ENCODE data around the gene MUC12. TPM values are rescaled to one million over a fixed set of nuclear protein-coding genes. Genes with fewer than 3 reads are reported as not detected.

Gene MUC12
- total and polyA plus RNA-seq, 12 donors = 0.49 TPM; not detected in 11

DNA sequence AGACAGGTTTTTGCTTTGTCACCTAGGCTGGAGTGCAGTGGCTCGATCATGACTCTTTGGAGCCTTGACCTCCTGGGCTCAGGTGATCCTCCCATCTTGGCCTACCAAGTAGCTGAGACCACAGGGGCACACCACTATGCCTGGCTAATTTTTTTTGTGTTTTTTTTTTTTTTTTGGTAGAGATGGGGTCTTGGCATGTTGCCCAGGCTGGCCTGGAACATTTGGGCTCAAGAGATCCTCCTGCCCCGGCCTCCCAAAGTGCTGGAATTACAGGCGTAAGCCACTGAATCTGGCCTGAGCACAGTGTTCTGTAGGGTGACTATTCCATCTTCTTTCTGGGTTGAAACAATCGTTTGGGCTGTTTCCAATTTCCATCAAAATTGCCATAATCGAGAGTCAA, 21.6 kb upstream of the MUC12 start:
- ATAC-seq (no peak), DNase-seq (no peak)
- 70 to 77% methylated on average over 5 of the region's 5 CpGs for WGBS, 2 donors
- TF ChIP-seq, protein P1, sequence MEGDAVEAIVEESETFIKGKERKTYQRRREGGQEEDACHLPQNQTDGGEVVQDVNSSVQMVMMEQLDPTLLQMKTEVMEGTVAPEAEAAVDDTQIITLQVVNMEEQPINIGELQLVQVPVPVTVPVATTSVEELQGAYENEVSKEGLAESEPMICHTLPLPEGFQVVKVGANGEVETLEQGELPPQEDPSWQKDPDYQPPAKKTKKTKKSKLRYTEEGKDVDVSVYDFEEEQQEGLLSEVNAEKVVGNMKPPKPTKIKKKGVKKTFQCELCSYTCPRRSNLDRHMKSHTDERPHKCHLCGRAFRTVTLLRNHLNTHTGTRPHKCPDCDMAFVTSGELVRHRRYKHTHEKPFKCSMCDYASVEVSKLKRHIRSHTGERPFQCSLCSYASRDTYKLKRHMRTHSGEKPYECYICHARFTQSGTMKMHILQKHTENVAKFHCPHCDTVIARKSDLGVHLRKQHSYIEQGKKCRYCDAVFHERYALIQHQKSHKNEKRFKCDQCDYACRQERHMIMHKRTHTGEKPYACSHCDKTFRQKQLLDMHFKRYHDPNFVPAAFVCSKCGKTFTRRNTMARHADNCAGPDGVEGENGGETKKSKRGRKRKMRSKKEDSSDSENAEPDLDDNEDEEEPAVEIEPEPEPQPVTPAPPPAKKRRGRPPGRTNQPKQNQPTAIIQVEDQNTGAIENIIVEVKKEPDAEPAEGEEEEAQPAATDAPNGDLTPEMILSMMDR (IDR thresholded peaks at IDR 0.05) = no peak
- no peaks in the 10 kb centered on the region for H3K4me1 ChIP-seq
- H3K4me3 ChIP-seq = no peak overlapping the region
- intact Hi-C loops (cut with DNase I) = no loop called here
- peaks cover 0 to 5% (median 0%) of the 10 kb centered on the region in 11 donors for H3K9me3 ChIP-seq
- peaks cover 0 to 85% (median 59%) of the 10 kb centered on the region in 7 donors for H3K27me3 ChIP-seq
- no peaks in the 10 kb centered on the region for H3K36me3 ChIP-seq
- peak overlapping the region in 2 of 10 donors; percentile 7 to 39 for H3K27ac ChIP-seq

DNA sequence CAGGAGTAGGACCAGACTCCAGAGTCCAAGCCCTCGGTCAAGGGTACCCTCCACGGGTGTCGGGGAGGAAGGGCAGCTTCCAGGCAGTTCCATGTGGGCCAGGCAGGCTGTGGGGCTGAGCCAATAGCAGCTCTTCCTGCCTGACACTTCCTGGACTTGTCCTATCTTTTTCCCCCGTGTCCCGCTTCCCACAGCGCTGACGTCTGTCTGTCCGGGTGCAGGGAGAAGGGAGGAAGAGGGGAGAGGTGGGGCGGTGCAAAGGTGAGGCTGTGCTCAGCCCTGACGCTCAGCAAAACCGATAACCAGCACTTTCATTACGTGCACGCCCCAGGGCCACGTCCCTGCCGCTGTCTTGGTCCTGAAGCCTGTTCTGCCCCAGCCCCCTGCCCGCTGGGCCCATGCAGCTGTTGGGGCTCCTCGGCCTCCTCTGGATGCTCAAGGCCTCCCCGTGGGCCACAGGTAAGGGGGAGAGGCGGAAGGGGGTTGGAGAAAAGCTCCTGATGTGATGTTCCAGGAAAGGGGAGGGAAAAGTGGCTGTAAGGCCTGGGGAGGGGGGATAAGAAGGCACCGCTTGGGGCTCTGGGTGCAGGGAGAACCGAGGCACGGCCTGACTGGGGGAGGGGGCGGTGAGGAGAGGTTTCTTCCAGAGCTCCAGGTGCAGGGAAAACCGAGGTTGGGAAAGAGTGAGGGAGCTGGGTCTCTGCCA, 20.0 kb upstream of the MUC12 start, which contains the start of gene MUC3A:
TSS of gene MUC3A (plus strand) at position 308 of the 706 bp plus-strand sequence. CDS start at position 399, 91 bp downstream.
- intact Hi-C loops (cut with DNase I) = no loop called here

DNA sequence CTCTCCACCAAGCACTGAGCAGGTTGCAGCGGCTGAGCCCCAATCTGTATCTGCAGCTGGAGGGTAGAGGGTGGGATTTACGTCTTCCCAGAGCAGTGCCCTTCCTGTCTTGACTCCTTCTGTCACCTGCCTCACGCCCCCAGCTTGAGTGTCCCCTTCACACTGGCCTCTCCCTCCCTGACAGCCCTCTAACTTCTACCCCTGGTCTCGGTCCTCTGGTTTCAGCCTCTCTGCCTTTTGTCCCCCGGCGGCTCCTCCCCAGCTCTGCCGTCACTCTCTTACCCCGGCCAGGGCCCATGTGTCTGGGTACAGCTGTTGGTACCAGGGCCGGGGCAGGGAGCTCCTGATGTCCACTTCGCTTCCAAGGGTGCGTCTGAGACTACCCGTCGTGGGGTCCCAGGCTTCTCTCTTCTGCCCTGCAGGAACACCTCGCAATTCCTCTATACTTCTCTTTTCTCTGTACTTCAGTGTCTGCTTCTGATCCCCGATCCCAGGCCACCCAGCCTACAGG, 19.4 kb upstream of the MUC12 start:
- H3K9me3 ChIP-seq = no peaks in the 10 kb centered on the region
- H3K4me3 ChIP-seq = peak overlapping the region in 9 of 10 donors; percentile 7 to 40 (median 24)
- no peaks in the 10 kb centered on the region for H3K4me1 ChIP-seq
- ATAC-seq (peak in 1 of 8 donors; percentile 25), DNase-seq (no peak)
- H3K27me3 ChIP-seq = peaks cover 0 to 77% (median 56%) of the 10 kb centered on the region in 7 donors
- TF ChIP-seq, protein P1 (IDR thresholded peaks at IDR 0.05) = no peak
- no peaks in the 10 kb centered on the region for H3K36me3 ChIP-seq
- intact Hi-C loops (cut with DNase I) = no loop called here
- WGBS, 2 donors = 39 to 43% methylated on average over 15 of the region's 15 CpGs
- H3K27ac ChIP-seq = peak overlapping the region in 5 of 10 donors; percentile 14 to 62 (median 41)

More for the DNA sequence above, 20.0 kb upstream of the MUC12 start, which contains the start of gene MUC3A:
- Histone ChIP-seq H3K4me3 (peak within 1 kb of the TSS in 9 of 10 donors; percentile 7 to 40 (median 24)), H3K4me1 (no peaks in the 10 kb centered on the region), H3K36me3 (no peaks in the 10 kb centered on the region), H3K27me3 (peaks cover 0 to 78% (median 57%) of the 10 kb centered on the region in 7 donors), H3K9me3 (peaks cover 0 to under 1% (median 0%) of the 10 kb centered on the region in 11 donors), H3K27ac (peak within 1 kb of the TSS in 5 of 10 donors; percentile 14 to 62 (median 41))
- DNase-seq (peak; percentile 28 to 48), ATAC-seq (peak in 7 of 8 donors; percentile 26 to 70 (median 41))
- TF ChIP-seq, protein P1 (IDR thresholded peaks at IDR 0.05) = no peak
- 13 to 16% methylated on average over 24 of the region's 24 CpGs for WGBS, 2 donors

DNA sequence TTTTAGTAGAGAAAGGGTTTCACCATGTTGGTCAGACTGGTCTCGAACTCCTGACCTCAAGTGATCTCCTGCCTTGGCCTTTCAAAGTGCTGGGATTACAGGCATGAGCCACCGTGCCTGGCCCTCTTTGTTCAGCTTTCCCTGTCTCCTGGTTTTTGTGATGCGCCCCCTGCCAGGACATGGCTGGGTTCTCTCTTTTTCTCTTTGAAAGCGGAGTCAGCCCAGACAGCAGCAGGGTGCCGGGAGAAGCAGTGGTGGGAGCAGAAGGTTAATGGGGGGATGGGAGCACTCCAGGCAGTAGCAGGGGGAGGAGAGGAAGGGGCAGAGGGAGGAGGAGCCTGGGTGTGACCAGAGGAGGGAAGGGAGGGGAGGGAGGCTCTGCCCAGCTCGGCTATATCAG, 18.2 kb upstream of the MUC12 start:
- DNase-seq = no peak
- TF ChIP-seq, protein P1 (IDR thresholded peaks at IDR 0.05) = no peak
- WGBS, 2 donors = 25 to 27% methylated on average over 6 of the region's 6 CpGs
- intact Hi-C loops (cut with DNase I) = no loop called here
- H3K4me3 ChIP-seq = peak overlapping the region in 3 of 10 donors; percentile 1 to 40 (median 38)
- H3K4me1 ChIP-seq = no peaks in the 10 kb centered on the region
- no peak overlapping the region for H3K27ac ChIP-seq
- H3K9me3 ChIP-seq = peaks cover 0 to under 1% (median 0%) of the 10 kb centered on the region in 11 donors
- peak in 1 of 8 donors; percentile 34 for ATAC-seq
- H3K36me3 ChIP-seq = no peaks in the 10 kb centered on the region
- H3K27me3 ChIP-seq = peaks cover 0 to 66% (median 45%) of the 10 kb centered on the region in 7 donors
